ENCODE results near the gene TNFRSF13B.

The TNFRSF13B gene

DNA sequence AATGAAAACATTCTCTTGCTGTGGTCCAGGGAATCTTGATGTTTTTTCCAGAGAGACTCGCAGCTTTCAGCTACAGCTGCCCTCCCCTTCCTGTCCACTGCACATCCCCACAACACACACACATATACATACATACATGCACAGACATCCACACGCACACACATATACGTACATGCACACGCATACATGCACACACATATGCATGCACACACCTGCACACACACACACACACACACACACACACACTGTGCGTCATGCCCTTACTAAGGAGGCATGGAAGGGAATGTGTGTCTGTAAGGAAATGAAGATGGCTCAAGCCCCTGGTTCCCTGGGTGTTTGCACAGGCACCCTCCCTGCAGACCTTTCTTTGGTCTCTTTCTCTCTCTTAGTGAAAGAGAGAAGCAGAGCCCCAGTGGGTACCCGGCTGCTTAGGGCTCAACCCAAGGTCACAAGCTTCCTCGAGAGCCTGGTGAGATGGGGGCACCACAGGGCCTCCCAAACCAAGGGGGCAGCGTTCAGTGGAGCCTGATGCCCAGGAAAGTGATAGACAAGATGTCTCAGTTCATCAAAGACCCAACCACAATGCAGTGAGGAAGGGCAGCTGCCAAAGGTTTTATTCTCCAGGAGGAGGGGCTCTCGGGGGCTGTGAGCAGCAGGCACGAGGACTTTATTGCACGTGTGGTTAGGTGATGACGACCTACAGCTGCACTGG, 33.3 kb downstream of the TNFRSF13B start:
- DNase-seq (ENCODE audit: low read depth), result no peak

- no peak for DNase-seq (ENCODE audit: low read depth)
Measured at GRCh38 chr17:16938031-16938430, 33.9 kb downstream of the TNFRSF13B start.

- DNase-seq (ENCODE audit: low read depth), result no peak
Measured at GRCh38 chr17:16937431-16937830, 34.5 kb downstream of the TNFRSF13B start.

- DNase-seq (ENCODE audit: low read depth), result no peak
Measured at GRCh38 chr17:16936536-16937310, 35.2 kb downstream of the TNFRSF13B start.

GRCh38 chr17:16935786-16936185, 36.1 kb downstream of the TNFRSF13B start:
- DNase-seq (ENCODE audit: low read depth), result no peak

DNA sequence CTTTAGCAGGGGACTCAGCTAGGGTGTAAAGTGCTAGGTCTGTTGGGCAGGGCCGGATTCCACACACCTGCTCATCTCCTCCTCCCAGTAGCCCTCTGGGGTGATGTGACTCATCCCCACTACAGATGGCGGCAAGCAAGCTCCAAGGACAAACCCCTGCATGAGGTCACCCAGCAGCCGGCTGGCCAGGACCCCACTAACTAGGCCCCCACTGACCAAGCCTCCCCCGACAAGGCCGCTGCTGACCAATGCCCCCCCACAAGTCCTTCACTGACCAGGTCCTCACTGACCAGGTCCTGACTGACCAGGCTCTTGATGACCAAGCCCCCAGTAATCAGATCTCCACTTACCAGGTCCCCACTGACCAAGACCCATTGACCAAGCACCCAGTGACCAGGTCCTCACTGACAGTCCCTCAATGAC, 36.7 kb downstream of the TNFRSF13B start:
- no peak for DNase-seq (ENCODE audit: low read depth)

DNA sequence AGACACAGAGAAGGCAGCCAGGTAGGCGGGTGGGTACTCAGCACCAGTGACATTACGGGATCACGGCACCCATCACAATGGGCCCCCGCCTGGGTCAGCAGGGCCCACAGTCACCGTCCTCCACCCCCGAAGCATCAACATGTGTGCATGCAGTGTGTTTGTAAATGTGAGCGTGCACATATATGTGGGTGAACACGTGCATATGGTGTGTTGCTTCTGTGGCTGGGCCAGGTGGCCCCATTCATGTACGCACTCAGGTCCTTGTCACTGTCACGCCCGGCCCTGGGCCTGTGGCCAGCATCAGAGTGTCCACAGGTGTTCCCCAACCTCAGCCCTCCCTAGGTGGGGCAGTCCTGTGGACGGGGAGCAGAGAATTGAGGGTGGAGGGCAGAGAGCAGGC, 37.1 kb downstream of the TNFRSF13B start:
- DNase-seq (ENCODE audit: low read depth), result no peak

GRCh38 chr17:16934133-16934795, 37.7 kb downstream of the TNFRSF13B start:
- no peak for DNase-seq (ENCODE audit: low read depth)

- no peak for DNase-seq (ENCODE audit: low read depth)
Measured at GRCh38 chr17:16933317-16934132, 38.4 kb downstream of the TNFRSF13B start.

DNA sequence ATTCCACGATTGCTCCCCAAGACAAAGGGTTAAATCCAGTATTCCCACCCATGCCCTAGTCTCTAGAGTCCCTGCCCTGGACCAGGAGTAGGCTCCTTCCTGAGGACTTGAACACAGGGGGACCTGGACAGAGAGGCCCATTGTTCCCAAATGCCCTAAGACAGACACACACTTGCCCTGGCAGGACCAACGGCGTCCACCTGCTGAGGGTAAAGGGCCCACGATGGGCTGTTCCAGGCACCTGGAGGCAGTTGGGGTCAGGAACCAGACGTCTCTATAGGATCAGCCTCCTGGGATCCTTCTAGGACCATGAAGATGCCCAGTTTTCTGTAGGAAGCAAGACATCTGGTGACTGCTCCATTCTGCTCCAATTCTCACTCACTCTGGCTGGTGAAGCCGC, 39.3 kb downstream of the TNFRSF13B start:
- DNase-seq (ENCODE audit: low read depth), result no peak

DNA sequence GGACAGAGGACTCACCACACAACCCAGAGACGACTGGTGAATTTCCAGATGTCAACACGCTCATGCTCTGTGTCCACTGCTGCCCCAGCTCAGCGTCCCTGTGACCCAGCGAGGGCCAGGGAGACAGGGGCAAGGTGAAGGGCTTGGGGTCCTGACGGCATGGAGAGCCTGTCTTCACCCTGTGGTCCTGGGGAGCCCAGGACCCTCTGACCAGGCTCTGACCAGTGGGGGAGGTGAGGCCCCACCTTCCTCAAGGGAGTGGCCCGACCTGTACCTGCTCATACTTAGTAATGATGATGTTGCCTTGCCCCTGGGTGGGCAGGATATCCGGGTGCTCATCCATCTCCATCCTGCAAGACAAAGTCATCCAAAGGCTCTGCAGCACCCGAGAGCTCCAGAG, 39.8 kb downstream of the TNFRSF13B start:
- no peak for DNase-seq (ENCODE audit: low read depth)

- DNase-seq (ENCODE audit: low read depth), result no peak
Measured at GRCh38 chr17:16931318-16932060, 40.4 kb downstream of the TNFRSF13B start.

- no peak for DNase-seq (ENCODE audit: low read depth)
Measured at GRCh38 chr17:16930571-16931317, 41.2 kb downstream of the TNFRSF13B start.

DNA sequence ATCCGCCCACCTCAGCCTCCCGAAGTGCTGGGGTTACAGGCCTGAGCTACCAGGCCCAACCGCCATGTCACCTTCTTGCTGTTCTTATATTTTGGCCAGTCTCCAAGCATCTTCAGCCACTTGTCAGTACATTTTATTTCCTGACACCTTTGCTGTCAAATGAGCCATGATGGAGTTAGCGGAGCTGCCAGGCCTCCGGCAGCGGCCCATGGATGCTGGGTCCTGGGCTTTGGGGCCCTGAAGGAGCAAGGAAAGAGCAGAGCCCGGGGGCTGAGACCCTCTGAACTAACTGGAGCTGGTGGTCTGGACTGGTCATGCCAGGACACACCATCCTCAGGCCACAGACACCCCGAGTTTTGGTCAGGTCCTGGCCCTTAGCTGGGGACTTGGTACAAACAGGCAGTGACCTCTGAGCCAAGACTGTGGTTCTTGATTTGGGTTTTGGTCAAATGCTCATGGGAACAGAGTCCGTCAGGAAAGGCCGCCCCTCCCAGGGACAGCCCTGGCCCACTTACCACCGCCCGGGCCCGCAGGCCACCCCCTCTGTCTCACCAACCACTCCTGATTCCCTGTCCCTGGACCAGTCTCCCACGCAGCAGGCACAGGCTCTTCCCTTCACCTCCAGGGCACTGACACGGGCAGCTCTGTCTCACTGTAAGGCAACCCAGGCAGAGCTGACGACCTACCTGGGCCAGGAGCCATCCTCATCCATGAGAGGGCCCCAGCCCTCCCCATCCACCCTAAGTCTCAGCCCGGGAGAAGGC, 42.0 kb downstream of the TNFRSF13B start:
- no peak for DNase-seq (ENCODE audit: low read depth)

DNA sequence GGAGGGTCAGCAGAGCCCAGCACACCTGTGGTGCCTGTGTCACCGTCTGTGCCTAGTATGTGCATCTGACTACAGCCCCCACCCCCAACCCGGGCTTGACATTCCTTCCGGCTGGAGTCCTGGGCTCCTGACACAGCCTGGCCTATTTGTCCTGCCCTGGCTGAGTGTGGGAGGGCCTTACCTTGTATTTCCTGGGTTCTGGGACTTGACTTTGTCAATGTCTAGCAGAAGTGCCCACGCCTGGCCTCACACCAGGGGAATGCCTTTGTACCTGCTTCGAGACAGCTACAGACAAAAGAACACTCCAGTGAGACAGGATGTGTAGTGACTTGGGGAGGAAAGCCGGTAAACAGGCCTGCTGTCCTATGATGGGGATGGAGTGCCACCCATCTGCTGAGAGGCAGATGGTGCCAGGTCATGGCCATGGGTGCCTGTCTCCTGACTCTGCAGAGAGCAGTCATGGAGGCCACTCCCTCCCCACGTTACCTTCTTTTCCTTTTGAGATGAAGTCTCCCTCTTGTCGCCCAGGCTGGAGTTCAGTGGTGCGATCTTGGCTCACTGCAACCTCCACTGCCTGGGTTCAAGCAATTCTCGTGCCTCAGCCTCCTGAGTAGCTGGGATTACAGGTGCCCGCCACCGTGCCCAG, 42.8 kb downstream of the TNFRSF13B start:
- DNase-seq (ENCODE audit: low read depth), result no peak

DNA sequence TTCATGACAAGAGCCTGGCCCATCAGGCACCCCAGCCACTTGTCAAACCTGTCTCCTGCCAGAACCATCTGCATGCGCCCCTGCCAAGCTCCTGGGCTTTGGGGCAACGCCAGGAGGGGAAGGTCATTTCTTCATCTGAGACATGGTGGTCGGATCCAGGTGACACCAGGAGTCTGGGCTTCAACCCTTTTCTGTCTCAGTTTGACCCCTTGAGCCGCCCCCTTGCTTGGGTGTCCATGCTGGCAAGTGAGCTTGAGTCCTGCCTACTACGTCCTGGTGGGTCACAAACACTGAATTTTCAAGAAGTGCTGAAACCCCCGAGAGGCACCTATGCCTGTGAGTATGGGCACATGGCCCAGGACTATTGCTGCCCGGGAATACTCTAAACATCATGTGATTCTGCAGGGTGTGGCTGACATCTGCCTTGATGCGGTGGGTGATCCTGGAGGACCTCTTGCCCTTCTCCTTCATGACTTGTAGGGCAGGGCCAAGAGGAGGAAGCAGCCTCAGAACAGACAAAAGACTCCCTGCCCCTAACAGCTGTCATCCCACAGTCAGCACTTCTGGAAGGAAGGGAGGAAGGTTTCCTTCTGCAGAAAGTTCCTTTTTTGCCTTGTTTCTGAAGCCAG, 43.4 kb downstream of the TNFRSF13B start:
- no peak for DNase-seq (ENCODE audit: low read depth)

DNA sequence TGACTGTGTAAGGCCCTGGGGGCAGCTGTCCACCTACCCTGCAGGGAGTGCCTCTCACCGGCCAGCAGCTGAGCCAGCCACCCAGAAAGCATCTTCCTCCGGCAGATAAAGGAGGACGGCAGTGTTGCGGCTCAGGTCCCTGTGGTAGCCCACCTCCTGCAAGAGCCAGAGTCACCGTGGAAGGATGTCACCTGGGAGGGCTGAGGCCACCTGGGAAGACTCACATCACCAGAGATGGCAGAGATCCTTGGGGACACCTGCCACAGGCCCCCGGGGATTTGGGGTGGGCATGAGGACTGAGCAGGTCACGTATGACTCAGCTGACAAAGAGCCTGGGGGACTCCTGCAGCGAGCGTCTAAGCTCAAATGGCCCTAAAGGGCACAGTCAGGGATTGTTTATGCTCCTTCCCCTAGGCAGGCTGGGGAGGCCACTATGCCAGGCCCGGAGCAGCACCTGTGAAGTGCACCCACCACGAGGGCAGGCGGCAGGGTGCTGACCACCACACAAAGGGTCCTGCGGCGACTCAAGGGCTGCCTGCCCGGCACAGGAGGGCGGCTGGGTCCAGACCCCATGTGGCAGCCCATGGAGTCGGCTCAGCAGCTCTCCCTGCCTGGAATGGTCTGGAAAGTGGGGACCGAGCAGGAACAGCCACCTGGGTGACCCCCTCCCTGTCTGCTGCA, 44.1 kb downstream of the TNFRSF13B start:
- no peak for DNase-seq (ENCODE audit: low read depth)
